Karpas-422 (cell line): ENCODE results near the gene CEPT1. TPM values are rescaled to one million over a fixed set of nuclear protein-coding genes. Genes with fewer than 3 reads are reported as not detected.
"Not testable (repeated sequence)": the region's sequence is repeated elsewhere in the genome, so short reads cannot be mapped to it uniquely, and the experiment has no call there.

Experiments
- DNase-seq: peaks from one replicate; pipeline ENCODE4 v3.0.0-alpha.2; 2015
- H2AFZ ChIP-seq: fragments of 200-600 bp; sonication (generic); 2 replicates; pipeline ENCODE4 v1.6.1; 2014; ENCODE audit warnings: antibody characterized with exemption, low read length, mixed read lengths
- H3K27ac ChIP-seq: fragments of 200-600 bp; sonication (generic); 2 replicates; pipeline ENCODE4 v1.5.1; 2014; ENCODE audit warnings: mild to moderate bottlenecking, low read length, moderate library complexity
- H3K27me3 ChIP-seq: fragments of 200-600 bp; sonication (generic); 2 replicates; pipeline ENCODE4 v1.6.1; 2014; ENCODE audit warnings: low read length, mixed read lengths
- H3K36me3 ChIP-seq: fragments of 200-600 bp; sonication (generic); 2 replicates; pipeline ENCODE4 v1.6.1; 2014; ENCODE audit warnings: low read length, mixed read lengths; ENCODE audit not compliant: insufficient read depth
- H3K4me1 ChIP-seq: fragments of 200-600 bp; sonication (generic); 2 replicates; pipeline ENCODE4 v1.6.1; 2014; ENCODE audit warnings: mild to moderate bottlenecking, low read length, mixed read lengths
- H3K4me2 ChIP-seq: fragments of 200-600 bp; sonication (generic); 2 replicates; pipeline ENCODE4 v1.6.1; 2014; ENCODE audit warnings: low read length, low read depth, mild to moderate bottlenecking; ENCODE audit not compliant: poor library complexity, severe bottlenecking
- H3K4me3 ChIP-seq: fragments of 200-600 bp; sonication (generic); 2 replicates; pipeline ENCODE4 v1.5.1; 2014; ENCODE audit warnings: mild to moderate bottlenecking, antibody characterized with exemption, low read length, mixed read lengths
- H3K79me2 ChIP-seq: fragments of 200-600 bp; sonication (generic); 2 replicates; pipeline ENCODE4 v1.6.1; 2014; ENCODE audit warnings: mild to moderate bottlenecking, low read length, mixed read lengths
- H3K9ac ChIP-seq: fragments of 200-600 bp; sonication (generic); 2 replicates; pipeline ENCODE4 v1.6.0; 2014; ENCODE audit warnings: low read length
- H3K9me2 ChIP-seq: fragments of 200-600 bp; sonication (generic), shearing (Covaris generic); replicated peaks from 2 replicates; pipeline ENCODE4 v1.6.0; 2014; ENCODE audit warnings: mild to moderate bottlenecking, low read length, moderate library complexity; ENCODE audit not compliant: insufficient read depth
- H3K9me3 ChIP-seq: fragments of 300-700, 200-600 bp; sonication (generic); 2 replicates; pipeline ENCODE4 v1.6.1; 2014; ENCODE audit warnings: low read length, mixed read lengths
- H4K20me1 ChIP-seq: fragments of 200-600 bp; sonication (generic); 2 replicates; pipeline ENCODE4 v1.6.1; 2014; ENCODE audit warnings: mild to moderate bottlenecking, antibody characterized with exemption, low read length, low read depth; ENCODE audit not compliant: insufficient read depth
- total RNA-seq: library from RNA; depleted of rRNA; stranded (reverse); fragments of >200 nt; shearing (Covaris generic); gene quantifications from 2 replicates; pipeline ENCODE4 v1.2.3, GENCODE V29; 2014; ENCODE audit warnings: low replicate concordance

CEPT1 gene
- total RNA-seq, 1 experiment from 2014 or later = 136 TPM

- H3K4me3 ChIP-seq = peak overlapping the region; percentile 46
- H3K4me2 ChIP-seq = peak overlapping the region; percentile 57
- no peaks in the 10 kb centered on the region for H4K20me1 ChIP-seq
- H3K27ac ChIP-seq = peak overlapping the region; percentile 96
- no peaks in the 10 kb centered on the region for H3K27me3 ChIP-seq
- H3K79me2 ChIP-seq = no peaks in the 10 kb centered on the region
- peaks cover 70% of the 10 kb centered on the region for H3K4me1 ChIP-seq
- no peaks in the 10 kb centered on the region for H3K36me3 ChIP-seq
- H3K9me3 ChIP-seq = no peaks in the 10 kb centered on the region
- 0 out of 2 replicates have a peak overlapping the region, but pooled peaks have one; percentile 47 for H2AFZ ChIP-seq
- H3K9me2 ChIP-seq = no peaks in the 10 kb centered on the region
- H3K9ac ChIP-seq = peak overlapping the region; percentile 63
- peak; percentile 94 for DNase-seq
Measured at GRCh38 chr1:111214074-111214801, 74.2 kb downstream of the CEPT1 start.

- H4K20me1 ChIP-seq = no peaks in the 10 kb centered on the region
- DNase-seq = peak; percentile 81
- H3K9me2 ChIP-seq = no peaks in the 10 kb centered on the region
- no peaks in the 10 kb centered on the region for H3K27me3 ChIP-seq
- H3K36me3 ChIP-seq = no peaks in the 10 kb centered on the region
- peak overlapping the region; percentile 57 for H3K4me2 ChIP-seq
- H3K27ac ChIP-seq = peak overlapping the region; percentile 96
- no peak overlapping the region for H2AFZ ChIP-seq
- peaks cover 77% of the 10 kb centered on the region for H3K4me1 ChIP-seq
- H3K79me2 ChIP-seq = no peaks in the 10 kb centered on the region
- no peaks in the 10 kb centered on the region for H3K9me3 ChIP-seq
- peak overlapping the region; percentile 37 for H3K4me3 ChIP-seq
- H3K9ac ChIP-seq = peak overlapping the region; percentile 63
Measured at GRCh38 chr1:111214884-111215283, 74.9 kb downstream of the CEPT1 start.

- H3K4me3 ChIP-seq = peak overlapping the region; percentile 37
- peak; percentile 65 for DNase-seq
- H3K27me3 ChIP-seq, H4K20me1 ChIP-seq, H3K9me2 ChIP-seq, H3K9me3 ChIP-seq, H2AFZ ChIP-seq, H3K79me2 ChIP-seq, H3K36me3 ChIP-seq: not testable (repeated sequence)
- H3K9ac ChIP-seq = peak overlapping the region; percentile 63
- H3K4me1 ChIP-seq = peaks cover 81% of the 10 kb centered on the region
- peak overlapping the region; percentile 96 for H3K27ac ChIP-seq
- peak overlapping the region; percentile 57 for H3K4me2 ChIP-seq
Measured at GRCh38 chr1:111215285-111215684, 75.3 kb downstream of the CEPT1 start.

- peak overlapping the region; percentile 96 for H3K27ac ChIP-seq
- H3K27me3 ChIP-seq = no peaks in the 10 kb centered on the region
- DNase-seq = peak; percentile 59
- no peaks in the 10 kb centered on the region for H3K9me3 ChIP-seq
- peak overlapping the region; percentile 63 for H3K9ac ChIP-seq
- no peaks in the 10 kb centered on the region for H3K9me2 ChIP-seq
- H3K36me3 ChIP-seq = no peaks in the 10 kb centered on the region
- H3K79me2 ChIP-seq = no peaks in the 10 kb centered on the region
- H3K4me3 ChIP-seq = peak overlapping the region; percentile 33; the same call in 1 of the 2 replicates
- peaks cover 95% of the 10 kb centered on the region for H3K4me1 ChIP-seq
- no peaks in the 10 kb centered on the region for H4K20me1 ChIP-seq
- no peak overlapping the region for H2AFZ ChIP-seq
- H3K4me2 ChIP-seq = peak overlapping the region; percentile 57
Measured at GRCh38 chr1:111216751-111217150, 76.7 kb downstream of the CEPT1 start.

- Histone ChIP-seq H3K27ac (peak overlapping the region; percentile 96), H3K36me3 (no peaks in the 10 kb centered on the region), H4K20me1 (no peaks in the 10 kb centered on the region), H2AFZ (peak overlapping the region; percentile 41), H3K9me3 (no peaks in the 10 kb centered on the region), H3K9ac (peak overlapping the region; percentile 63), H3K9me2 (no peaks in the 10 kb centered on the region), H3K4me2 (peak overlapping the region; percentile 57), H3K27me3 (no peaks in the 10 kb centered on the region), H3K4me3 (peak overlapping the region; percentile 33; the same call in 1 of the 2 replicates), H3K4me1 (peaks cover 100% of the 10 kb centered on the region), H3K79me2 (no peaks in the 10 kb centered on the region)
- peak; percentile 66 for DNase-seq
Measured at GRCh38 chr1:111217183-111217910, 77.3 kb downstream of the CEPT1 start.

GRCh38 chr1:111218701-111219556, 78.9 kb downstream of the CEPT1 start:
- Histone ChIP-seq H3K36me3 (no peaks in the 10 kb centered on the region), H3K4me1 (peaks cover 95% of the 10 kb centered on the region), H2AFZ (no peak overlapping the region), H3K9me3 (no peaks in the 10 kb centered on the region), H3K4me3 (peak overlapping the region; percentile 15), H3K9me2 (no peaks in the 10 kb centered on the region), H3K27me3 (no peaks in the 10 kb centered on the region), H3K27ac (peak overlapping the region; percentile 96), H3K4me2 (peak overlapping the region; percentile 70), H4K20me1 (no peaks in the 10 kb centered on the region), H3K79me2 (no peaks in the 10 kb centered on the region), H3K9ac (peak overlapping the region; percentile 64)
- peak; percentile 42 for DNase-seq

GRCh38 chr1:111219557-111220286, 79.7 kb downstream of the CEPT1 start:
- Histone ChIP-seq H4K20me1 (no peaks in the 10 kb centered on the region), H3K27ac (peak overlapping the region; percentile 96), H3K4me3 (peak overlapping the region; percentile 46), H3K9me3 (no peaks in the 10 kb centered on the region), H3K9me2 (no peaks in the 10 kb centered on the region), H3K4me2 (peak overlapping the region; percentile 70), H3K36me3 (no peaks in the 10 kb centered on the region), H3K79me2 (no peaks in the 10 kb centered on the region), H3K4me1 (peaks cover 87% of the 10 kb centered on the region), H3K9ac (peak overlapping the region; percentile 69), H3K27me3 (no peaks in the 10 kb centered on the region), H2AFZ (no peak overlapping the region)
- peak; percentile 95 for DNase-seq
